ENCODE data around the gene PAWR. TPM values are rescaled to one million over a fixed set of nuclear protein-coding genes. Genes with fewer than 3 reads are reported as not detected.
"Not testable (repeated sequence)": the region's sequence is repeated elsewhere in the genome, so short reads cannot be mapped to it uniquely, and the experiment has no call there.

Gene PAWR
- total and polyA plus RNA-seq, 9 donors: 26.4 to 125 (median 72.8) TPM

DNA sequence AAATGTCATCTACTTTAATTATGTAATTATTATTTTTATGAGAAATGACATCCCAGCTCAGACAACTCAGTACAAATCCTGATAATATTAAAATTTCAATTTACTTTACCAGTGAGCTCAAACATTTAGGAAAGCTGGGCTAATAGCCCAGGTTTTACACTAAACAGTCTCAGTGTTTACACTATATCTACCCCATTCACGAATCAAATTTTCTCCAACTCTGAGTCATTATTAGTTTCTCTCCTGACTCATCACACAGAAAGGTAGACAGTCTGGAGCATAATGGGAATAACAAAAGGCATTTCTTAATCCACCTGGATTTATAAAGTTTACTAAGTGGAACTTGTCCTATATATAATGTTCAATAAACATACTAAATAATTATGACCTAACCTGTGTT lies 5.7 kb downstream of the PAWR start:
- intact Hi-C loops (cut with DNase I): loop anchor here in 2 of 4 donors (5.0 kb wide), 2 partner anchors 123 to 128 kb away; no protein-coding TSS in a partner anchor
- no peaks in the 10 kb centered on the region for H3K27me3 ChIP-seq
- DNase-seq: no peak
- WGBS, 3 donors: 0 to 10% (median 1%) methylated on average over 1 of the region's 1 CpG
- H3K36me3 ChIP-seq: no peaks in the 10 kb centered on the region
- TF ChIP-seq, protein P1, sequence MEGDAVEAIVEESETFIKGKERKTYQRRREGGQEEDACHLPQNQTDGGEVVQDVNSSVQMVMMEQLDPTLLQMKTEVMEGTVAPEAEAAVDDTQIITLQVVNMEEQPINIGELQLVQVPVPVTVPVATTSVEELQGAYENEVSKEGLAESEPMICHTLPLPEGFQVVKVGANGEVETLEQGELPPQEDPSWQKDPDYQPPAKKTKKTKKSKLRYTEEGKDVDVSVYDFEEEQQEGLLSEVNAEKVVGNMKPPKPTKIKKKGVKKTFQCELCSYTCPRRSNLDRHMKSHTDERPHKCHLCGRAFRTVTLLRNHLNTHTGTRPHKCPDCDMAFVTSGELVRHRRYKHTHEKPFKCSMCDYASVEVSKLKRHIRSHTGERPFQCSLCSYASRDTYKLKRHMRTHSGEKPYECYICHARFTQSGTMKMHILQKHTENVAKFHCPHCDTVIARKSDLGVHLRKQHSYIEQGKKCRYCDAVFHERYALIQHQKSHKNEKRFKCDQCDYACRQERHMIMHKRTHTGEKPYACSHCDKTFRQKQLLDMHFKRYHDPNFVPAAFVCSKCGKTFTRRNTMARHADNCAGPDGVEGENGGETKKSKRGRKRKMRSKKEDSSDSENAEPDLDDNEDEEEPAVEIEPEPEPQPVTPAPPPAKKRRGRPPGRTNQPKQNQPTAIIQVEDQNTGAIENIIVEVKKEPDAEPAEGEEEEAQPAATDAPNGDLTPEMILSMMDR (IDR thresholded peaks at IDR 0.05): no peak
- TF ChIP-seq EP300 (IDR thresholded peaks at IDR 0.05): no peak
- no peak for TF ChIP-seq POLR2A (IDR thresholded peaks at IDR 0.05)
- H3K27ac ChIP-seq: peak overlapping the region in 1 of 2 donors; percentile 92
- H3K4me3 ChIP-seq: no peak overlapping the region
- peaks cover 6% of the 10 kb centered on the region for H3K4me1 ChIP-seq (ENCODE audit: insufficient read depth)
- H3K9me3 ChIP-seq: no peaks in the 10 kb centered on the region

DNA sequence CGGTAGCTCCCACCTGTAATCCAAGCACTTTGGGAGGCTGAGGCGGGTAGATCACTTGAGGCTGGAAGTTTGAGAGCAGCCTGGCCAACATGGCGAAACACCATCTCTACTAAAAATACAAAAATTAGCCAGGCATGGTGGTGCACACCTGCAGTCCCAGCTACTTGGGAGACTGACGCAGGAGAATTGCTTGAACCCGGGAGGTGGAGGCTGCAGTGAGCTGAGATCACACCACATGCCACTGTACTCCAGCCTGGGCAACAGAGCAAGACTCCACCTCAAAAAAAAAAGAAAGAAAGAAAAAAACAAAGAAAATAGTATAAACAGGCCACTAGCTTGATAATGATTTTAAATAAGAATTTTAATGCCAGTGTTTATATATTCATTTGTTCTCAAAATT lies 6.4 kb downstream of the PAWR start:
- H3K9me3 ChIP-seq; H3K27me3 ChIP-seq; H3K4me3 ChIP-seq; DNase-seq; H3K36me3 ChIP-seq; H3K4me1 ChIP-seq (ENCODE audit: insufficient read depth); H3K27ac ChIP-seq; intact Hi-C loops (cut with DNase I): not testable (repeated sequence)
- WGBS, 3 donors: 89 to 92% (median 91%) methylated on average over 5 of the region's 5 CpGs

DNA sequence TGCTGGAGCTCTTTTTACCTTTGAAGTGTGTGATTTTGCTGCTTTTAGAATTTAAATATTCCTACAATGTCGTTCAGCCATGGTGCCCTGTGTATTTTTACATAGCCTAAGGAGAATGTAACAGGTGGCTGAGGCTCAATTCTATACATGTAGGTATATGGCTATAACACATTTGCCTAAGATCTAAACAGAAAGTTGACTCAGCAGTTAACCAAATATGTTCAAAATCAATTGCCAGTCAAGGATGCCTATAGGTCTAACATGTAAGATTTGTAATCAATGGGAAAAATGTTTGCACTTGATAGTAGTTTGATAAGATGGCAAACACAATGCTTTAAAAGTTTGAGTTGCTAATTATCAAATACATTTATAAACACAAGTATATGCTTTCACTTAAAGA lies 8.2 kb downstream of the PAWR start:
- H3K27ac ChIP-seq: no peak overlapping the region
- DNase-seq: no peak
- TF ChIP-seq, protein P1 (IDR thresholded peaks at IDR 0.05): no peak
- TF ChIP-seq EP300 (IDR thresholded peaks at IDR 0.05) (no peak), POLR2A (IDR thresholded peaks at IDR 0.05) (no peak)
- H3K27me3 ChIP-seq: no peaks in the 10 kb centered on the region
- peaks cover 10% of the 10 kb centered on the region for H3K4me1 ChIP-seq (ENCODE audit: insufficient read depth)
- H3K4me3 ChIP-seq: no peak overlapping the region
- no peaks in the 10 kb centered on the region for H3K9me3 ChIP-seq
- 49 to 61% (median 51%) methylated on average over 1 of the region's 1 CpG for WGBS, 3 donors
- H3K36me3 ChIP-seq: no peaks in the 10 kb centered on the region
- intact Hi-C loops (cut with DNase I): no loop called here

DNA sequence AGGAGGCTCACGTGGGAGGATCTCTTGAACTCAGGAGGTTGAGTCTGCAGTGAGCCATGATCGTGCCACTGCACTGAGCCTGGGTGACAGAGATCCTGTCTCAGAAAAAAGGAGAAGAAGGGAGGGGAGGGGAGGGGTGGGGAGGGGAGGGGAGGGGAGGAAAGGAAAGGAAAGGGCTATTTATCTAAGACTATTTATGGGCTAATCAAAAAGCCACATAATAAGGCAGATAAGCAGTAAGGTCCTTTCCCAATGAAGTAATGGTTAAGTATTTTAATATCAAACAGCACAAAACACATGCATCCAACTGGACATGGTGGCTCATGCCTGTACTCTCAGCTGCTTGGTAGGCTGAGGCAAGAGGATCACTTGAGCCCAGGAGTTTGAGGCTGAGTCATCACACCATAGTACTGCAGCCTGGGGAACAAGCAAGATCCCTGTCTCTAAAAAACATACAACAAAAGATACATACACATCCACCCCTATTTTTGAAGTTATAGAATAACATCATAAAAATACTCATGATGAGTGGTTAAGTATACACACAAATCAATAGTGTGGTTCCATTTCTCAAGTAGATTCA lies 9.7 kb downstream of the PAWR start:
- 81 to 86% (median 86%) methylated on average over 2 of the region's 2 CpGs for WGBS, 3 donors
- intact Hi-C loops (cut with DNase I): no loop called here
- H3K27me3 ChIP-seq: no peaks in the 10 kb centered on the region
- no peak overlapping the region for H3K4me3 ChIP-seq
- DNase-seq: no peak
- H3K9me3 ChIP-seq: no peaks in the 10 kb centered on the region
- TF ChIP-seq POLR2A (IDR thresholded peaks at IDR 0.05): no peak
- TF ChIP-seq, protein P1 (IDR thresholded peaks at IDR 0.05): no peak
- TF ChIP-seq EP300 (IDR thresholded peaks at IDR 0.05): no peak
- peaks cover 11% of the 10 kb centered on the region for H3K4me1 ChIP-seq (ENCODE audit: insufficient read depth)
- no peak overlapping the region for H3K27ac ChIP-seq
- H3K36me3 ChIP-seq: no peaks in the 10 kb centered on the region

DNA sequence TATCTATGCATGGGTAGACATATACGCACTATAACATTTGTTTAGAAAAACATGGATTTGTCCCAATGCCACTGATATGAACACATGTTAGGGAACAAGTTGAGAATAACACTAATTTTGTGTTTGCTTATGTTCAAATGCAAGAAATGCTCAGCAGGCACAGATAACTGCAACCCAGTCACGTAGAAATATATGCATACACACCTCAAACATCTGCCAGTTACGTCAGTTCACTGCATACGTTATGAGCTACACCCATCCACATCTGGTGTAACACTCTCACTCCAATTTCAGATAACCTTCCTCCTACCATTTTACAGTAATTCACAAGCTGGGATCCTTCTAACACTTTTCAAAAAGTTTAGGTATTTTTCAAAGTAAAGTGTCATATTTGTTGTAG lies 10.7 kb downstream of the PAWR start:
- Histone ChIP-seq H3K4me1 (ENCODE audit: insufficient read depth) (peaks cover 11% of the 10 kb centered on the region), H3K36me3 (no peaks in the 10 kb centered on the region), H3K27me3 (no peaks in the 10 kb centered on the region), H3K27ac (no peak overlapping the region), H3K9me3 (no peaks in the 10 kb centered on the region), H3K4me3 (no peak overlapping the region)
- intact Hi-C loops (cut with DNase I): no loop called here
- TF ChIP-seq POLR2A (IDR thresholded peaks at IDR 0.05) (no peak), EP300 (IDR thresholded peaks at IDR 0.05) (no peak)
- TF ChIP-seq, protein P1 (IDR thresholded peaks at IDR 0.05): no peak
- WGBS, 3 donors: 81 to 92% (median 86%) methylated on average over 4 of the region's 4 CpGs
- no peak for DNase-seq
